Activated CD4-positive, alpha-beta T cell treated with anti-CD3 and anti-CD28 coated beads, Interleukin-2, amount 50 U/mL, for 48 hours (primary cell): Measurements from ENCODE around the gene HSPA14.
"Not testable (repeated sequence)": the region's sequence is repeated elsewhere in the genome, so short reads cannot be mapped to it uniquely, and the experiment has no call there.

Experiments
- DNase-seq, 2 experiments: peaks; one replicate each; pipeline ENCODE4 v3.0.0-alpha.2; 2020

Gene HSPA14

DNA sequence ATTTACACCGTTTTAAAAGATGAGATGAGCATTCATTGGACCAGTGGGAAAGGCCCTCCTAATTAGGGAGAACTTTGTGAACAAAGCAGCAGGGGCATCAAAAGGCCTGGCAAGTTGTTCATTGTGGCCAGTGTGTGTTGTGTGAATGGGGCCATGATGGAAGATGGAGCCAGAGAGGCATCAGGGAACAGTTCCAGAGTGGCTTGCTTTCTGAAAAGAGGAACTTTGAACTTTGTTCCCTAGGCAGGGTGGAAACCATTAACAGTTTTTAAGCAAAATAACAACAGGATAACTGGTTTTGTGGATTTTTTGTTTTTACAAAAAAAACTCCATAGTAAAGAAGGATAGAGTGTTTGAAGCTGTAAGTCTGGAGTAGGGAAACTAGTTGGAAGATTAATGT is 53.0 kb downstream of the HSPA14 start:
- DNase-seq: no peak

DNA sequence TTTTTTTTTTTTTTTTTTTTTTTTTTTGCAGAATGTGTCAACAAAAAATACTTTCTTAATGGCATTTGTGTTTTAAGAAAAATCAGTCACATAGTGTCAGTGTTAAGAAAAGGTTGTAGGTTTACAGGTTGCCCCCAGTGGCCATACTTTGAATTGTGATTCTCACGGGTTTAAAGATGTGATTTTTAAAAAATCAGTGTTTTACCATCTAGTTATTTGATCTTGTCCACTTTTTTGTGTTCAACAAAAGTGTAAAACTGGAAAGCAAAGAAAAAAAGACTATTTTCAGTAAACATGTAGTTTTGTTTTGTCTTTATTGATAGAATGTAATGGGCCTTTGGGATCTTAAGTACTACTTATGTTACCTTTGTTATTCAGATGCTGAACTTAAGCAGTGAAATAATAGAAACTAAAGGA is 66.2 kb downstream of the HSPA14 start:
- DNase-seq: peak in 1 of 2 experiments; percentile 18

DNA sequence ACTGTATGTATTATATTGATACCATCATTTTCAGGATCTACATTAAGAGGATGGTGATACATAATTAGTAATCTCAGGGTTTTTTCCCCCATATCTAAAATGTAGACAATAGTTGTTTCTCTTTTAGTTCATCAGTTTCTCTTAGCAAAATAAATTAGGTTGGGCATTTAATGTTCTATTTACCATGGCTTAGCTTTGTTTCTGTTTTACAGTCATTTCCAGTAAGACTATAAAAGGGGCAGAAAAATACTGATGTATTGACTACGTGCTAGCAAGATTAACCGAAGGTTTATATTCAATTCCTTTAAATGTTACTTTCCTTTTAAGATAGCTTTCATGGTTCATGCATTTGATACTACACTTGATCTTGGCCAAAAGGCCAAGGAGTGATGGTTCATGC is 66.8 kb downstream of the HSPA14 start:
- DNase-seq: no peak

DNA sequence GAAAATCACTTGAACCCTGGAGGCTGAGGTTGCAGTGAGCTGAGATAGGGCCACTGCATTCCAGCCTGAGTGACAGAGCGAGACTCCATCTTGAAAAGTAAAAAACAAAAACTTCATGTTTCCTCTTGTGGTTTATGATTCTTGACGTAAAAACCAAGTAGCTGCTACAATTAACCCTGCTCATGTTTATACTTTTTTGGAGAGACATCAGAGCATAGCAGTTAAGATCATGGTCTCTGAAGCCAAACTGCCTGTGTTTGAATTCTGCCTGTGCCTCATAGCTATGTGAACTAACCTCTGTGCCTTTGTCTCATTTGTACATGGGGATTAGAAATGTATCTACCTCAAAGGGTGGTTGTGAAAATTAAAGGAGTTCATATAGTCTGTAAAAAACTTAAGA is 67.8 kb downstream of the HSPA14 start:
- DNase-seq: no peak

DNA sequence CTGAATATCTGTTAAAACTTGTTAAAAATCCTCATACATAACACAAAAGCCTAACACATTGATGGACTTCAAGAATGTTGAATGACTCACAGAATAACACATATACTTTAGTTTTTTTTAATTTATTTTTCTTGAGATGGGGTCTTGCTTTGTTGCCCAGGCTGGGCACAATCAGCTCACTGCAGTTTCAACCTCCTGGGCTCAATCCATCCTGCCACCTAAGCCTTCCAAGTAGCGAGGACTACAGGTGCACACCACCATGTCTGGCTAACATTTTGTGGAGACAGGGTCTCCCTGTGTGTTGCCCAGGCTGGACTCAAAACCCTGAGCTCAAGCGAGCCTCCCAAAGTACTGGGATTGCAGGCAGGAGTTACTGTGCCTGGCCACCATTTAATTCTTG is 68.7 kb downstream of the HSPA14 start:
- DNase-seq: no peak

DNA sequence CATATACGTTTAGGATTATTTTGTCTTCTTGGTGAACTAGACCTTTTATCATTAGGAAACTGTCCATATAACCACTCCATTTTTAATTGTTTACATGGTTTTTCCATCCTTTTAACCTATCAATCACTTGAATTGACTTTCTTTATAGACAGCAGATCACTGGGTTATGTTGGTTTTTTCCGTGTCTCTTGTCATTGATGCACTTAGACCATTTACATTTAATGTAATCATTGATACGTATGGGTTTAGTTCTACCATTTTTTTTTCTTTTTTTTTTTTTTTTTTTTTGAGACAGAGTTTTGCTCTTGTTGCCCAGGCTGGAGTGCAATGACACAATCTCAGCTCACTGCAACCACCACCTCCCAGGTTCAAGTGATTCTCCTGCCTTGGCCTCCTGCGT is 69.5 kb downstream of the HSPA14 start:
- not testable (repeated sequence) for DNase-seq

DNA sequence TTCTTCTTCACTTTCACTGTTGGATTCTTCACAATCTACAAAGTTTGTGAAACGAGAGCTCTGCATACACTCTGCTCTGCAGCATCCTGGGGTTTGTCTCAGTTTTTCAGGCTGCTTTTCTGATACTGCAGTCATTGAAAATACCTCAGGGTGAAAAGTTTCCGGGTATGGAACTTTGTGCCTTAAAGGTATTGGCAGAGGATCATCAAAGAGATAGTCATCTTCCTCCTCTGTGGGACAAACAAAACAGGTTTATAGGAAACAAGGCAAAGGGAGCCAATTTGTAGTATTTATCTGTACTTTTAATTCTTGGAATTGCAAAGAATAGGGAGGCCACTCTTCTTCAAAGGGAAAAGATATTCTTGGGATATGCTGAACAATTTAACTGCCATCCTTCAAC is 71.0 kb downstream of the HSPA14 start:
- DNase-seq: no peak

DNA sequence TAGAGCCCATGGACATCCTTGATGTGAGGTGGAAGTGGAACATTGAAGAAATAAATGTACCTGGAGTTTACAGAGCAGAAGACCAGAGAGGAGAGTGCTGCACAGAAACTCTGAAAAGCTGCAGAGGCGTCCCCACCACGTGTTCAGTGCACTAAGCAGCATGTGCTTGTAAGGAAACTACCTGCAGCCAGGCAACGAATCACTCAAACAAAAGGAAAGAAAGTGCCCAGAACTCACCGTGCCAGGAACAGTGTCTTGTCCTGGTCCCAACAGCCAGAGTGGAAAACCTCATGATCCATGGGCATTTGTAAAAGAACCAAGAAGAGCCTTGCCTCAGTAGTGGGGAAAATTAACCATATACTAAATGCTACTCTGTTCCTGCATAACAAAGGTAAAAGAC is 72.8 kb downstream of the HSPA14 start:
- no peak for DNase-seq

DNA sequence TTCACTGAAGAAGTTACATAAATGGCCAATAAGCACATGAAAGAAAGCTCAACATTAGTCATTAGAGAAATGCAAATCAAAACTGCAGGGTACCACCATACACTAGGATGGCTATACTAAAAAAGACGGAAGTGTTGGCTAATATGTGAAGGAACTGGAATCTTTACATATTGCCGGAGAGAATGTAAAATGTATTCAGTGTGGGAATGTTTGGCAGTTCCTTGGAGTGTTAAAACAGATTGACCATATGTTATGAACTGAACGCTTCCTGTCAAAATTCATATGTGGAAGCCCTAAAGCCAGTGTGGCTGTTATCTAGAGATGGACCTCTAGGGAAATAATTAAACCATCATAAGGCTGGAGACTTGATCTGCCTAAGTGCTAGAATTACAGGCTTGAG is 73.7 kb downstream of the HSPA14 start:
- DNase-seq: no peak

DNA sequence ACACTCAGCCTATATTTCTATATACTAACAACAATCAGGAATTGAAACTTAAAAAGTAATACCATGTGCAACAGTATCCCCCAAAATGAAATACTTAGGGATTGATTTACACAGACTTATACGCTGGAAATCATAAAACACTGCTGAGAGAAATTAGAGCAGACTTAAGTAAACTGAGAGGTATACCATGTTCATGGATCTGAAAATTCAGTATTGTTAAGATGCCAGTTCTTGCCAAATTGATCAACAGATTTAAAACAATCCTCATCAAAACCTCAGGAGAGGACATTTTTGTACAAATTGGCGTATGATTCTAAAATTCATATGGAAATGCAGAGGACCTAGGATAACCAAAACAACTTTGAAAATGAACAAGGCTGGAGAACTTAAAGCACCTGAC is 78.5 kb downstream of the HSPA14 start:
- no peak for DNase-seq

DNA sequence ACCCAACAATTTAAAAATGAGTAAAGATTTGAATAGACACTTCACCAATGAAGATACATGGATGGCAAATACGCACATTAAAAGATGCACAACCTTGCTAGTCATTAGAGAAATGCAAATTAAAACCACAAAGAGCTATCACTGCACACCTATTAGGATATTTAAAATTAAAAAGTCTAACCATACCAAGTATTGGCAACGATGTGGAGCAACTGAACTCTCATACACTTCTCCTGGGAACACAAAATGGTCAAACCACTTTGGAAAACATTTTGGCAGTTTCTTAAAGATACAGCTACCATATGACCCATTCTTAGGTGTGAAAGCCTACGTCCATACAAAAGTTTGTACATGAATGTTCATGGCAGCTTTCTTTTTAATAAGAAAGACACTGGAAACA is 79.7 kb downstream of the HSPA14 start:
- DNase-seq: no peak

DNA sequence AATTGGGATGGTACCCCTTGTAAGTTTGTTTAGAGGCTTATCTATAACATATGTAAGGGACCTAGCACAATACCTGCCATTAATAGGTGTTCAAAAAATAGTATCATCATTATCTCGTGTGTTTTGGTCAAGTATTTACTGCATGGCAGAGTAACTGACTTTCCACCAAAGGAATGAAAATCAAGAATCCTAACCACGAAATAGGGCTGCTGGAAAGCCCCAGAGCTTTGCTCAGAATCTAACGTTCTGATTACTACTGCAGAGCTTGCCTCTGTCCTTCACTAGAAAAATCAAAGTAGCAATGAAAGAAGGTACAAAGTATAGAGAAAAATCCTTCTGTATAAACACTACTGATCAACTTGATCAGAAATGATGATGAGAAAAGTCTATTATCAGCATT is 80.9 kb downstream of the HSPA14 start:
- no peak for DNase-seq
